Measurements from ENCODE around the gene PDLIM7. TPM values are rescaled to one million over a fixed set of nuclear protein-coding genes. Genes with fewer than 3 reads are reported as not detected.

PDLIM7 gene
- total RNA-seq, 1 experiment from 2014 or later = 24.3 TPM

DNA sequence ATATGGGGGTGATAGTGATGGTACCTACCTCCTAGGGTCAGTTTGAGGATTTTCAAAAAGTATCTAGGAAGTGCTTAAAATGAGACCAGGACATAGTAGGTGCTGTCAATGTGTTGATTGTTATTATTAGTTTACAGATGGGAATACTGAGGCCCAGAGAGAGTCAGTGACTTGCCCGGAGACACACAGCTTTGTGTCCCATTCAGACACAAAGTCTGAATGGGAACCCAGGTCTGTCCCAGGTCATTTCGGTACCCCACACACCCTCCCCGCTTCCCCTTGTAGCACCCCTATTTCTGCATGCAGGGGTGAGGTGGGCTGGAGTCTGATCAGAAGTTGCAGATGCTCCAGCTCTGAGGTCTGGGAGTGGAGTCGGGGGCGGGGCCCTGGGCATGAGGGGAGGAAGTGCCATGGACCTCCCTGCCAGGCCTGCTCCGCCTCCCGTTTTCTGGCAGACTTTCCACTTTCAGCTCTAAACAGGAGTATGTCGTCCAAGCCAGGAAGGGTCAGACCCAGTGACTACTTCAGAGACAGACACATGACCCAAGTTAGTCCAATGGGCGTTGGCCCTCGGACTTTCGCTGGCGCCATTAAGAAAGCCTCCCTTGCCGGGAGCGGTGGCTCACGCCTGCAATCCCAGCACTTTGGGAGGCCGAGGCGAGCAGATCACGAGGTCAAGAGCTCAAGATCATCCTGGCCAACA lies 20.7 kb downstream of the PDLIM7 start:
- DNase-seq (ENCODE audit: extremely low read depth, low read depth) = no peak

DNA sequence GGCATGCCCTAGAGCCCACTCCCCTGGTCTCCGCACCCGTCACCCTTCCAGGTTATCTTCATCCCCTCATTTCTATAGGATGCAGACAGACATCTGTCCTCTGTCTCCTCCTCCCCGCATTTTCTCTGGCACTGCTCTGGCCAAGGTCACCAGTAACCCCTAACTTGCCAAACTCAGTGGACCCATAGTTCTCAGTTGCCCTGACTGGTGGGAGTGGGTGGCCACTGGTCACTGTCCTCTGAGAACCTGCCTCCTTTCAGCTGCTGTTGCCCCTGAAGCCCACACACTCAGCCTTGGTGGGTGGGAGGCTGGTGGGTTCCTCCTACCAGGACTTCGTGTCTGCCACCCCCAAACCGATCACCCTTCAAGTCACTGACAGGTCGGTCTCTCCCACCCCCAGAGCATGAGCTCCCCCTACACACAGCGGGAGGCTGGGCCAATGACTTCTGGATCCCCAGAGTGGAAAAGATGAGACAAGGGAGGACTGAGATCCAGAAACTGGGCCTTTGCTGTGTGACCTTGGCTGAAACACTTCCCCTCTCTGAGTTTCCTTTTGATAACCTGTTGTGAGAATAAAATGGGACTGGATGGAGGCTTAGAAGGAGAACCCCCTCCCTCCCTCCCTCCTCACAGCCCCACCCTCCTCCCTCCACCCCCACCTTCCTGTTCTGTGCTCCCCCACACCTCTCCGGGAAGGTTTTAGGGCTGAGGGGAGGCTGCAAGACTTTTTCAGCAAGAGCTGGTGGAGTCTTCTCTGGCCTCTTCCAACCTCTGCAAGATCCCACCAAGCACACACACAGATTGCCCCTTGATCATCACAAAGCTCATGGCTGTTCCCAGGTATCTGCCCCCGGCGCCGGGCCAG lies 21.6 kb downstream of the PDLIM7 start:
- DNase-seq (ENCODE audit: extremely low read depth, low read depth) = no peak

DNA sequence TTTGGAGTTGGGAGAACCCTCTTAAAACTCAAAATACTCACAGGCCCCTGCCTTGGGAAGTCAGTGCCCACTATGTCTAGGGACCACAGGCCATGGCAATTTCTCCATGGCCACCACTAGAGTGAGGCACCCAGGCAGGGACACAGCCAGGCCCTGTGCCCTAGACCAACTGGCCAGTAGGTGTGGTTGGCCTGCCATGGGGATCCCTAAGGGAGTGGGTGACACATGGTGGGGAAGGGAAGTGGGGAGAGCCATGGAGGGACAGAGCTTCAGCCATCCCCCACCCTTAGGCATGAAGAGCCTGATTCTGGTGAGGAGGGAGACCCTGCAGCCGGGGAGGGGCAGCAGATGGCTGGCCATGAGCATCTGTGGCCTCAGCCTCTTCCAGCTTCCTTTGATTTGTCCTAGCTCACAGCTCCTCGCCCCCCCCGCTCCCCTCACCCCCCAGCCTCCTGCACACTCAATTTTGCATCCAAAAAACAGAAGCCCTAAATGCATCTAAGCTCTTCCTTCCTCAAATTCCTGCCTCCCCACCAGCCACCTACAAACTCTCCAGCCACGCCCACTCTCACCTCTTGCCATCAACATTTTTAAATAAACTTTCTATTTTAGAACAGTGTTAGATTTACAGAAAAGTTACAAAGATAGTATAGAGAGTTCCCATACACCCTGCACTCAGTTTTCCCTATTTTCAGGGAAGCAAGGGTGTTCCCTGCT lies 22.4 kb downstream of the PDLIM7 start:
- DNase-seq (ENCODE audit: extremely low read depth, low read depth) = no peak

DNA sequence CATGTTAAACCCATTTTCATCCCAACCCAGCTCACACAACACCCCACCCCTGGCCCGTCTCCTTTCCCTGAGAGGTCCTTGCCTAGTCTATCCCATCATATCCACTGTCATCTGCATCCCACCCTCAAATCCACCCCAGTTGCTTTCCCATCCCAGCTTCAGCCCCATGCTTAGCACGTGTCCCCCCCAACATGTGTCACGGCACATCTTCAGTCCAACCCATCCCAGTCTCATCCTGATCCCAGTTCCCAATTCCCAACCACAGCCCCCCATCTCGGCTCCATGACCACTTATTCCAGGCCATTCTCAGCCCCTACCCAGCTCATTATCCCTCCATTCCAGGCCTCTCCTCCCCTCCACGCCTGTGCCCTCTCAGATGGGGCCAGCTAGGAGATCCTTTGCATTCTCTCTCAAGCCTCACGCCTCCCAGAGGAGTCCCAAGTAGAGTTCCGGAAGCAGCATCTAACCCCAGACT lies 23.4 kb downstream of the PDLIM7 start:
- DNase-seq (ENCODE audit: extremely low read depth, low read depth) = no peak

DNA sequence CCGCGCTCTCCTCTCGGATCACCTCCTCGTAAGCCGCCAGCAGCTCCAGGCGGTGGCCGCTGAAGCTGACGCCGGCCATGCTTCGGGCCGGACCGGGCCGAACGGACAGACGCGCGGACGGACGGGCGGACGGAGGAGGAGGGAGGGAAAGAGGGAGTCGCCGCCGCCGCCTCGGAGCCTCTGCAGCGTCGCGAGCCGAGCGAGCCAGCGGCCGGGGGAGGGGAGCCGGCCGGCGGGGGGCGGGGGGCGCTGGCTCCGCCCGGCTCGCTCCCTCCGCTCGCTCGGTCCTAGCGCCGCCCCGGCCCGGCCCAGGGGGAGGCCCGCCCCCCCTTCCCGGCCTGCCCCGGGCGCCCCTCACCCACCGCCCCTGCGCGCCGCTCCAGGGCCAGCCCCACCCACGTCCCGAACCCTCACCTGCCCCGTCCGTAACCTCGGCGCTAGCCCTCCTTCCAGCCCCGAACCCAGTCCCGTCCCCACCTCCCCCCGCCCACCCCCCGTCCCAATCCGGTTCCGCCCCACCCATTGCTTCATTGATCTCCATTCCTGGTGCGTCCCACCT lies 23.9 kb downstream of the PDLIM7 start, which contains the start of gene DBN1:
DBN1 (minus strand) TSS at position 192 of the 559 bp plus-strand sequence; CDS start at position 79, 113 bp downstream.
- peak; percentile 37 for DNase-seq (ENCODE audit: extremely low read depth, low read depth)

DNA sequence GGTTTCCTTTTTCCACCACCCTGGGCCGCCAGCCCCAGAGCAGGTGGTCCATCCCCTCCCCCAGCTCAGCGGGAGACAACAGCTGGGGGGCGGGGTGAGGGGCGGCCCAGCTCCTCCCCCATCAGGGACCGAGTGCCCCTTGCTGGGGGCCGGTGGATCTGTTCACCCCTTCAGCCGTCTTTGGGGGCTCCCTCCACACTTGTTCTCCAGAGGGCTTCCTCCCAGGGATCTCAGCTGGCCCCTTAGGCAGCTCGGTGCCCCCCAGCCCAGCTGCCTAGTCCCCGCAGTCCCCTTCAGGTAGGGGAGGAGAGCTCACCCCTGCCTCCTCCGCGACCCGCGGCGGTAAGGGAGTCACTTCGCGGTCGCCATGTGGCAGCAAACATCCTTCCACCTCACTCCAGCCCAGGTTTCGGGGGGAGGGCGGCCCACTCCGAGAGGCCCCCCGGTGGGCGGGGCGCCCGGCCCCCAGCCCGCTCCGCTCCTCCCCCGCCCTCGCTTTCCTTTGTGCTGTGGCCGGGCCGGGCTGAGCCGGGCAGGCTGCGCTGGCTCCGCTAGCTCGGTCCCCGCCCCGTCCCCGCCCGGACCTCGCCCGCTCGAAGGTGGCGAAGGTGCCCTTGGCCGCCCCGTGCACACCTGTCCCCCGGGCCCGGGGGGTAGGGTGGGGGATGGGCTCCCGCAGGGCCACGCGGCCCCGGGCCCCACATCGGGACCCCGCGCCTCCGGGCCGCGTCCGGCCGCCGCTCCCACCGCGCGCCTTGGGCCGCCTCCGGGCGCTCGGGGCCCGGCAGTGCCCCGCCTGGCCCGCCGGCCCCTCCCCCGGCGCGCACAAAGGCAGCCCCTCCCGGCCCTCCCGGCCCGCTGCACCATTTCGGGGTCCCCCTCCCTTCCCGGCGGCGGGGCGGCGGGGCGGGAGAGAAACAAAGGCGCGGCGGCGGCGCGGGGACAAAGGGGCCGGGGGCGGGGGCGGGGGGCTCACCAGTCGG lies 24.7 kb downstream of the PDLIM7 start:
- no peak for DNase-seq (ENCODE audit: extremely low read depth, low read depth)

DNA sequence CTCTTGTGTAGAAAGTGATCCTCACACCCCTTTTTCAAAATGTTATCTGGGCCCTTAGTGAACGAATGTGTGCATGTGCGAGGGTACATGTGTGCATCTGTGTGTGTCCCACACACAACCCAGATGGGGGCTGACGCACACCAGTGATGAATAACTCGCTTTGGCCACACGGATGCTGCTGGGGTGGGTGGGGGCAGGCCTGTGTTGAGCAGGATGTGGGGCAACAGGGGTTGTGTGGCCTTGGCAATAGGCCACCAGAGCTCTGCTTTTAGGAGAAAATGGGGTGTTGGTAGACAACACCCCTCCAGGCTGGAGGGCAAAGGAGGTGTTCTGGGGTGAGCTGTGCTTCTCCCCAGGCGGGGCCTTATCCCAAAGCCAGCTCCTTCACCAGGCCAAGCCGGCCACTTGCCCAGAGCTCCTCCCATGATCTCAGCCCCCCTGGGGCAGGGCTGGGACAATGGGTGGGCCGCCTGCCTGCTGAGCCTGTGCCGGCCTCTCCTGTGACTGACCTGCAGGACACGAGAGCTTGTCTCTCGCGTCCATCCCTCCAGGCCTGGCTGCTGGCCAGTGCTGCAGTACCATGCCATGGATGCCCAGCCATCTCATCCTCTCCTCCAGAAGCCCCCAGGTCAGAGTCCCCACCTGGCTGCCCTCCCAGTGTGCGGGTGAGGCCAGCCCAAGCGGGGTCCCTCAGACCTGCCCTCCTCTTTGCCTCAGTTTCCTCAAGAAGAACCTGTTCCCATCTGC lies 25.6 kb downstream of the PDLIM7 start:
- DNase-seq (ENCODE audit: extremely low read depth, low read depth) = no peak

DNA sequence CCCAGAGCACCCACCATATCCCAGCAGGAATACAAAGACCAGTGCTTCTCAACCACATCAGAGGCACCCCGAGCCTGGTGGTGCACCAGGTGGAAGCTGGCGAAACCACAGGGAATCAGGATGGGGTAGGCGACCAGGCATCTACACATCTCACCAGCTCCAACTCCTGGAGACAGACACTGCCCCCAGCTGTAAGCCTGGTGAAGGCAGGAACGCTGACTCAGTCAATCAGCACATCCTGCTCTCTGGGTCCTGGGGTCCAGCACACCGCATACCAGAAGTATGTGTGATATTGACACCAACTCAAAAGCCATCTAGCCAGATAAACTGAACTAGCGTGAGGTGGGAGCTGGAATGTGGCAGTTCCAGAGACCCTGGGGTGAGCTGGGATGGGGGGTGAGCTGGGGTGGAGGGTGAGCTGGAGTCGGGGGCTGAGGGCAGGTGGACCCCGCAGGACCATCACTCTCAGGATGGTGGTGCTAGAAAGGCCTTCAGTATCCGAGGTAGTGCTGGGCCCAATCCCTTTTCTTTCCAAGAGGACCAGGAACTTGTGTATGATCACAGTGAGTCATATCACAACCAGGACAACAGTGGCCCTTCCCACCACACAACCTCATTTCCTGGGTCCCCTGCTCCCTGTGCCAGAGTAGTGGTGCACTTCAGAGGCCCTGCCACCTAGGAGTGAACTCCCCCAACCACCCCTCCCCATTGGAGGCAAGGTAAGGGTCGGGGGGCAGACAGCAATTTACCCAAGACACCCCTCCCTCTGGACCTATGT lies 26.5 kb downstream of the PDLIM7 start:
- DNase-seq (ENCODE audit: extremely low read depth, low read depth) = no peak

DNA sequence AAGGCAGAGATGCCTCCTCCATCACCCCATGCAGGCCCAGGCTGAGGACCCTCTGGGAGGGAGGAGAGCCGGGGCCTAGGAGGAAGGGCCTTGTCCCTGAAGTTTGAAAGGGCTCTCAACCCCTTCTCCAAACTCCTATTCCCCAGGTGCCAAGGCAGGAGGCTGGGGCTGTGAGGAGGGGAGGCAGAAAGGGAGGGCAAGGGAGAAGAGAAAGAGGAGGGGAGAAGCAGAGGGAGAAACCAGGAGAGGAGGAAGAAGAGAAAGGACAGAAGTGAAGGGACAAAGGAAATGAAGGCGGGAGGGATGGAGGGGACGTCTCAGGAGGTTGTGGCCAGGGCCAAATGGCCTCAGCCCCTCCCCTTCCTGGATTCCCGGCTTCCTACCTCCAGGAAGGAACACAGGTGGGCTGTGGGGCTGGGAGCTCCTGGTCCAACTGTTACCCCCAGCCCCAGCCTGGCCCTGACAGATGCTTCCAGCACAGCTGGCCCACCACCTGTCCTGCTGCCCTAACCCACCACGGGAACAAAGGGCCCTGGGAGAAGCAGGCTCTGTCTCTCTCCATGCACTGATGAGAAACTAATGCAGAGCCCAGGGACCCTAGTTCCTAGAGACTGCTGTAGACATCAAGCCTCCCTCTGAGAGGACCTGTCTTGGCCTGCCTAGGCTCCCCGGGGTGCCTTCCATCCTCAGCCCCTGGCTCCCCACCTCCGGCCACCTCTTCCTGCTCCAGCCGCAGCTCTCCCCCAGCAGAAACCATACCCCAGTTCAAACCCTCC lies 27.5 kb downstream of the PDLIM7 start:
- DNase-seq (ENCODE audit: extremely low read depth, low read depth) = no peak

DNA sequence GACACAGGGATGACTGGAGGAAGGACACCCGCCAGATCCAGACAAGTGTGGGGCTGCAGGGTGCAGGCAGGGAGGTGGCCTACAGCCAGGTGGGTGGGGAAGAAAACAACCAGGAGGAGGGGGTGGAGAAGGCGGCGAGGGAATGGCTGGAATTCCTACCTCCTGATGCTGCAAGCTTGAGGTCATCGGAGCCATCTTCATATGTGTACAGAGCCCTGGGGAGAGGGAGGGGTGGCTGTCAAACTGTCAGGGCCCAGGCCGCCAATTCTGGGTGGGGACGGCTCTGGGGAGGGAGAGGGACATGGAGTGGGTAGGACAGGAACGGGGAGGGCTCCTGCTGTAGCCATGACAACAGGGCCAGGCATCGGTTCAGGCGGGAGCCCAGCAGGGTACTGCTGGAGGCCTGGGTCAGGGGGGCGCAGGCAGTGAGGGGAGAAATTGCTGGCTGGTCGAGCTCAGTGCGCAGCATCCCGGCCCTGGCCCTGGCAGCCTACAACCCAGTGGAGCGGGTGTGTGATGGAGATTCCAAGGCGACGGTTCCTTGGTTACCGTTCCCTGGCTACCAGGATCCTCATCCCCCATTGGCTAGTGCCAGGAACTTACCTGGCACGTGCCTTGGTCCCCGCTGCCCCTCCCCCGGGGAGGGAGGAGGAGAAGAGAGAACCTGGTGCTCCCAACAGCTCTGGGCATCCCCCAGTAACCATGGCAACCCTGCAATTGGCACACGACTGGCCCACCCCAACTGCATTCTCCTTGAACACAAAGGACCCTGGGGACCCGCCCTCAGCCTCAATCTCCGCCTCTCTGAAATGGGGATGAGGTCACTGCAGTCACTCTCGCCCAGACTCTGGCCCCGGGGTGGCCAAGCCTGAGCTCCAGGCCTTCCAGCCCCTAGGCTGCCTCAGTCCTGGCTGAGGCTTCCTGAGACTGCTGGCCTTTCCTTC lies 28.4 kb downstream of the PDLIM7 start:
- DNase-seq (ENCODE audit: extremely low read depth, low read depth) = peak; percentile 55

DNA sequence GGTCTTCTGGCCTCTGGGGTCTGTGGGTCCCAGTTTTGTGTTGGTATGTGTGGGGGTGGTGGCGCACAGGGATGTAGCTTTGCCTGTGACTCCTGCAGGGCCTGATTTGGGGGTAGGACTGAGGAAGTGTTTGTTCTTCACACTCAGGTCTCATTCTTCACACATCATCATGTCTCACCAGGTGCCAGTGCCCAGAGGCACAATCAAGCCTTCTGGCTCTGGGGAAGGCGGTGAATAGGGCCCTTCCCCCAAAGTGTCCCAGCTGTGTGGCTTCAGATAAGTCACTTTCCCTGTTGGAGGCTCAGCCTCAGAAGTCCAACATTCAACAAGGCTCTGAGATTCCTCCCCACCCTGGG lies 29.1 kb downstream of the PDLIM7 start:
- no peak for DNase-seq (ENCODE audit: extremely low read depth, low read depth)

DNA sequence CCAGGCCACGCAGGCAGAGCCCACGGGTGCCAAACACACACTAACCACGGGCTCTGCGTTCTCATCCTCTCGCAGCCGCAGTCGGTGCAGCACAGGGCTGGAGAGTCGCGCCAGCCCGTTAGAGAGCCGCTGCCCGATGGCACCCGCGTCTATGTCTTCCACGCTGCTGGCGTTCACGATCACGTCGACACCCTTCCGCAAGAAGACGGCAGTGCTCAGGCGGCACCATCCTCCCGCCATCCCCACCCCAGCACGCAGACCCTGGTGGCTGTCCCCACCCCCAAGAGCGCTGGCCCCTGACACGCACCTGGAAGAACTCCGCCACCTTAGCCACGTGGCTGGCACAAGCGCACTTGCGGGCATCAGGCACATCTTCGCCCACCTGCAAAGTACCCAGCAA lies 30.0 kb downstream of the PDLIM7 start:
- no peak for DNase-seq (ENCODE audit: extremely low read depth, low read depth)

DNA sequence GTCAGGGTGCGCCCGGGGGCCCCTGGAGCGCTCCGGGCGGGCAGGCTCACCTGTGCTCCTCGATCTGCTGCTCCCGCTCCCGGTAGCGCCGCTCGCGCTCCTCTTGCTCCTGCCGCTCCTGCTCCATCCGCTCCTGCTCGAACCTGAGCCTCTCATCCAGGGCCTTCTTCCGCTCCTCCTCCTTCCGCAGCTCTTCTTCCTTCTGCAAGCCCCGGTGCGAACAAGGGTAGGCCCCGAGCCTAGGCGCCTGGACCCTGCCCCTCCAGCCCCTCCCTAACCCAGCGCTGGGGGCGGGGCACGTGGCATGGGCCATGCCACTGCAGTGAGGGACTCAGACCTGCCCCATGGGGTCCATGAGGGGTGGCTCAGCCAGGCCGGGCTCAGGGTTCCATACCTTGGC lies 30.5 kb downstream of the PDLIM7 start:
- no peak for DNase-seq (ENCODE audit: extremely low read depth, low read depth)

DNA sequence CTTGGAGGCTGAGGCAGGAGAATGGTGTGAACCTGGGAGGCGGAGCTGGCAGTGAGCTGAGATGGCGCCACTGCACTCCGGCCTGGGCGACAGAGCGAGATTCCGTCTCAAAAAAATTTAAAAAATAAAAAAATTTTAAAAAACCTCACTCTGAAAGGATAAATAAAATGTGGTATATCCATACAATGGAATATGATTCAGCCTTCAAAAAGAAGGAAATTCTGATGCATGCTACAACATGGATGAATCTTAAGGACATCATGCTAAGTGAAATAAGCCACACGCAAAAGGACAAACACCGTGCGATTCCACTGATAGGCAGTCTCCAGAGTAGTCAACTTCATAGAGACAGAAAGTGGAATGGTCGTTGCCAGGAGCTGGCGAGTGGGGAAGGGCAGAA lies 32.4 kb downstream of the PDLIM7 start:
- no peak for DNase-seq (ENCODE audit: extremely low read depth, low read depth)

DNA sequence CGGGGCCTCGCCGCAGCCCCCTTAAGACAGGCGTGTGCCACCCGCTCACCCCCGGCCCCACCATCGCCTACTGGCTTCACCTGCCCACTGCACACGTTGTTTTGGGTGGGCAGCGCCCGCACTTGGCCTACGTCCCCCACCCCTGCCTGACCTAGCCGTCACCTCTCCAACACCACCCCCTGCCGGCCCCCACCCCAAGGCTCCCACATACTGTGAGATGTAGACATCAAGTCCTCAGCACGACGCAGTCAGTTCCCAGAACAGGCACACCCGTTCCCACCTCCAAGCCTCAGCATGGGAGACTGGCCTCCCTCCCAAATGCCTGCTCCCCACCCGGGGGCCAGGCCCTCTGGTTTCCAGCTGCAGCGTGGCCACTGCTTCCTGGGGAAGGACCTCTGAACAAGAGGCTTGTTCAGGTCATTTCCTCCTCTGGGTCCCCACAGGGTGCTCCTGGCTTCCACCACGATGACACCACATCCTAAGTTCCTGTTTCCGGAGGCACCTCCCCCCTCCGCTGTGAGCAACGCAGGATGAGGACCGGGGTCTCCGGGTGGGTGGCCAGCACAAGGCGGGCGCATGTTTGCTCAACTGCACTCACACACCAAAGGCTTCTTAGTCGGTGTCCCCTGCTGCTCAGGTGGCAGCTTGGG lies 35.3 kb downstream of the PDLIM7 start:
- DNase-seq (ENCODE audit: extremely low read depth, low read depth) = no peak

All from NCI-H460 (cell line).